ENCODE results near the gene SLC25A17. TPM values are rescaled to one million over a fixed set of nuclear protein-coding genes. Genes with fewer than 3 reads are reported as not detected.

The SLC25A17 gene
- total and polyA plus RNA-seq, 11 donors: 2.3 to 9.6 (median 4.0) TPM

- Histone ChIP-seq H3K4me1 (peaks cover 0 to 4% (median 0%) of the 10 kb centered on the region in 12 donors), H3K36me3 (peaks cover 0 to 18% (median 0%) of the 10 kb centered on the region in 9 donors), H3K4me3 (no peak overlapping the region), H3K27ac (no peak overlapping the region), H3K9me3 (no peaks in the 10 kb centered on the region), H3K27me3 (no peaks in the 10 kb centered on the region)
- DNase-seq (no peak), ATAC-seq (no peak)
- WGBS, 4 donors: 93 to 97% (median 96%) methylated on average over 3 of the region's 3 CpGs
- intact Hi-C loops (cut with DNase I): no loop called here
- no peak for TF ChIP-seq POLR2A (IDR thresholded peaks at IDR 0.05)
- TF ChIP-seq, protein P1, sequence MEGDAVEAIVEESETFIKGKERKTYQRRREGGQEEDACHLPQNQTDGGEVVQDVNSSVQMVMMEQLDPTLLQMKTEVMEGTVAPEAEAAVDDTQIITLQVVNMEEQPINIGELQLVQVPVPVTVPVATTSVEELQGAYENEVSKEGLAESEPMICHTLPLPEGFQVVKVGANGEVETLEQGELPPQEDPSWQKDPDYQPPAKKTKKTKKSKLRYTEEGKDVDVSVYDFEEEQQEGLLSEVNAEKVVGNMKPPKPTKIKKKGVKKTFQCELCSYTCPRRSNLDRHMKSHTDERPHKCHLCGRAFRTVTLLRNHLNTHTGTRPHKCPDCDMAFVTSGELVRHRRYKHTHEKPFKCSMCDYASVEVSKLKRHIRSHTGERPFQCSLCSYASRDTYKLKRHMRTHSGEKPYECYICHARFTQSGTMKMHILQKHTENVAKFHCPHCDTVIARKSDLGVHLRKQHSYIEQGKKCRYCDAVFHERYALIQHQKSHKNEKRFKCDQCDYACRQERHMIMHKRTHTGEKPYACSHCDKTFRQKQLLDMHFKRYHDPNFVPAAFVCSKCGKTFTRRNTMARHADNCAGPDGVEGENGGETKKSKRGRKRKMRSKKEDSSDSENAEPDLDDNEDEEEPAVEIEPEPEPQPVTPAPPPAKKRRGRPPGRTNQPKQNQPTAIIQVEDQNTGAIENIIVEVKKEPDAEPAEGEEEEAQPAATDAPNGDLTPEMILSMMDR (IDR thresholded peaks at IDR 0.05): no peak
Observed at GRCh38 chr22:40799008-40799407, 20.1 kb downstream of the SLC25A17 start.

DNA sequence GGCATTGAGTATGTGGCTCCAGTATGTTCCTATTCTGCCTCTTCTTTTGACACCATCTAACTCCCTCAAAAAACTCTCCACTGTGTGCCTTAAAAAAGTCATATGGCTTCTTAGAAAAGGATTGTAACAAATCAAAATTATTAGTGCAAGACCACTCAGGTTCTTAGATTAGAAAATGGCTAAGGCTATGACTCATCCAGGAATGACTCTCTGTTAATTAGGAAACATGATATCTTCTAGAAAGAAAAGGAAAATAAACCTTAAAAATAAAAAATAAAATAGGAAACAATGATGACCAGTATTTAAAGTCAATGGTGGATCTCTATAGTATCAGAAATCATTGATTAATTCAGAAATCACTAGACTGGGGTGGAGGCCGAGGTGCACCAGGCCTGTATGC, 21.7 kb downstream of the SLC25A17 start:
- peaks cover 0 to 34% (median 4%) of the 10 kb centered on the region in 9 donors for H3K36me3 ChIP-seq
- no peaks in the 10 kb centered on the region for H3K9me3 ChIP-seq
- H3K4me3 ChIP-seq: no peak overlapping the region
- H3K27ac ChIP-seq: no peak overlapping the region
- H3K4me1 ChIP-seq: peaks cover 0 to 4% (median 0%) of the 10 kb centered on the region in 12 donors
- TF ChIP-seq POLR2A (IDR thresholded peaks at IDR 0.05): no peak
- TF ChIP-seq, protein P1 (IDR thresholded peaks at IDR 0.05): no peak
- WGBS, 4 donors: 96 to 100% (median 99%) methylated on average over 1 of the region's 1 CpG
- DNase-seq: no peak
- no peak for ATAC-seq
- intact Hi-C loops (cut with DNase I): no loop called here
- H3K27me3 ChIP-seq: no peaks in the 10 kb centered on the region

- 80 to 90% (median 82%) methylated on average over 2 of the region's 2 CpGs for WGBS, 4 donors
- Histone ChIP-seq H3K27me3 (no peaks in the 10 kb centered on the region), H3K4me3 (no peak overlapping the region), H3K36me3 (peaks cover 0 to 61% (median 17%) of the 10 kb centered on the region in 9 donors), H3K4me1 (no peaks in the 10 kb centered on the region), H3K9me3 (no peaks in the 10 kb centered on the region), H3K27ac (no peak overlapping the region)
- TF ChIP-seq, protein P1 (IDR thresholded peaks at IDR 0.05): no peak
- TF ChIP-seq POLR2A (IDR thresholded peaks at IDR 0.05): no peak
- intact Hi-C loops (cut with DNase I): no loop called here
- DNase-seq (no peak), ATAC-seq (no peak)
Observed at GRCh38 chr22:40792451-40792850, 26.7 kb downstream of the SLC25A17 start.

DNA sequence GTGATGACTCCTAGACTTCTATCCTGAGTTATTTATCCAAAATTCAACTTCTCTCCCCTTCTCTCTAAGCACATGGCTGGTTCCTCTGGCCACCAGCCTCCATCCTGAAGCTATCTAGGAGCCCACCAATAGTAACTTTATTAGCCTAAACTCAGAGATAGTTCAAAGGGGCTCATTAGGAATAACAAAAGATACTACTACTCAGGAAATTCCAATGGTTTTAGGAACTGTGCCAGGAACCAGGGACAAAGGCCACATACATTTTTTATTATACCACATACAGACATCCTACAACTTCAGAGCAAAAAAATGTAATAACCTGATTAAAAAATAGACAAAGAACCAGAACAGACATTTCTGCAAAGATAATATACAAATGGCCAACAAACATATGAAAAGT, 27.9 kb downstream of the SLC25A17 start:
- no peak for TF ChIP-seq POLR2A (IDR thresholded peaks at IDR 0.05)
- TF ChIP-seq, protein P1 (IDR thresholded peaks at IDR 0.05): no peak
- Histone ChIP-seq H3K4me1 (no peaks in the 10 kb centered on the region), H3K27ac (no peak overlapping the region), H3K4me3 (no peak overlapping the region), H3K36me3 (peaks cover 0 to 66% (median 24%) of the 10 kb centered on the region in 9 donors), H3K27me3 (no peaks in the 10 kb centered on the region), H3K9me3 (no peaks in the 10 kb centered on the region)
- DNase-seq (no peak), ATAC-seq (no peak)
- intact Hi-C loops (cut with DNase I): no loop called here
